Measurements from ENCODE around the gene BCAP31. TPM values are rescaled to one million over a fixed set of nuclear protein-coding genes. Genes with fewer than 3 reads are reported as not detected.
"Not testable (repeated sequence)": the region's sequence is repeated elsewhere in the genome, so short reads cannot be mapped to it uniquely, and the experiment has no call there.

Gene BCAP31
- total RNA-seq, 1 experiment from 2014 or later: 522 TPM

DNA sequence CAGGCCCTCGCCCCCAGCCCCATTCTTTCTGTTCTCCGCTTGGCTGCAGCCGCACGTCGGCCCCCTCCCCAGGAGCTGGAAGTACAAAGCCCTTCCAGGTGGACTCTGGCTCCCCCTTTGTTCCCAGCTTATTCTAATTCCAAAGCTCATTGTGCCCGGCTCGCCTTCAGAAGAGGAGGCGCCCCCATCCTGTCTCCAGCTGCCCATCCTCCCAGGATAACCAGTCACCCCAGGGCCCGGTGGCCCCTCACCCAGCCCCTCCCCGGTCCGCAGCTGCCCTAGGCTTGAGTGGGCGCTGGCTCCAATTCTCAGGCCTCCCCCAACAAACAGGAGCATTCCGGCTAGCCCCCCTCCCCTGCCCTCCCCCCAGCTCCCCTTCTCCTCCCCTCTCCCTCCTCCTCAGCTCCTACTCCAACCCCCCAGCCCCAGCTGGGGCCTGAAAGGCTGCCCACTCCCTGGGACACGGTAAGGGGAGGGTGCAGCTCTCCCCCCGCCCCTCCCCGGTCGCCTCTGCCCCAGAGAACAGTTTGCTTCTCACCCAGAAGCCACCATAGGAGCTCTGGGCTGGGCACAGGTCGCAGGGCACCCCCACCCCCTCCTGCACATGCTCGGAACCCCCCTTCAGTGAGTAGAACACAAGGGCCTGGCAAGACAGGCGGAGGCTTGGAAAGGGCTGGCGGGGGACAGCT lies 39.6 kb downstream of the BCAP31 start:
- H3K4me2 ChIP-seq: no peak overlapping the region
- DNase-seq: no peak
- intact Hi-C loops (cut with micrococcal nuclease; ENCODE audit: unreplicated experiment): no loop called here

DNA sequence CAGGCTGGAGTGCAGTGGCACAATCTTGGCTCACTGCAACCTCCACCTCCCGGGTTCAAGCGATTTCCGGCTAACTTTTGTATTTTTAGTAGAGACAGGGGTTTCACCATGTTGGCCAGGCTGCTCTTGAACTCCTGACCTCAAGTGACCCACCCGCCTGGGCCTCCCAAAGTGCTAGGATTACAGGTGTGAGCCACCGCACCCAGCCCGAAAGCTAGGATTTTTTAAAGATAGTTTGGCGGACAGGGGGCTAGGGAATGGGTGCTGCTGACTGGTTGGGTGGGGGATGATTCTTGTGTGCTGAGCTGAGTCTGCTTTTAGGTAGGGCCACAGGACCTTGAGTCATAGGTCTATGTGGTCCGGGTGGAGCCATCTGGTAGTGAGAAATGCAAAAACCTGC lies 40.7 kb downstream of the BCAP31 start:
- BruUV-seq (replicated peaks); CTCF ChIA-PET; H3K4me1 ChIP-seq (replicated peaks; ENCODE audit: insufficient read depth): not testable (repeated sequence)

More for the DNA sequence above, 39.6 kb downstream of the BCAP31 start:
- no TSS peak for BruUV-seq (replicated peaks)
- Histone ChIP-seq H3K36me3 (ENCODE audit: low read depth) (no peaks in the 10 kb centered on the region), H2AFZ (no peak overlapping the region), H3K27ac (no peak overlapping the region), H3K9me2 (ENCODE audit: insufficient read depth) (no peaks in the 10 kb centered on the region), H3K27me3 (ENCODE audit: insufficient read depth, low read depth) (peaks cover 11% of the 10 kb centered on the region), H4K20me1 (ENCODE audit: insufficient read depth) (no peaks in the 10 kb centered on the region), H3K4me1 (replicated peaks; ENCODE audit: insufficient read depth) (no peaks in the 10 kb centered on the region), H3K79me2 (ENCODE audit: low read depth) (no peaks in the 10 kb centered on the region), H3F3A (ENCODE audit: insufficient read depth, low read depth) (no peaks in the 10 kb centered on the region), H3K9me3 (ENCODE audit: insufficient read depth, low read depth) (no peaks in the 10 kb centered on the region), H3K4me3 (no peak overlapping the region)
- POLR2A ChIA-PET (ENCODE audit: unreplicated experiment): no interaction called here
- TF ChIP-seq, protein P1, sequence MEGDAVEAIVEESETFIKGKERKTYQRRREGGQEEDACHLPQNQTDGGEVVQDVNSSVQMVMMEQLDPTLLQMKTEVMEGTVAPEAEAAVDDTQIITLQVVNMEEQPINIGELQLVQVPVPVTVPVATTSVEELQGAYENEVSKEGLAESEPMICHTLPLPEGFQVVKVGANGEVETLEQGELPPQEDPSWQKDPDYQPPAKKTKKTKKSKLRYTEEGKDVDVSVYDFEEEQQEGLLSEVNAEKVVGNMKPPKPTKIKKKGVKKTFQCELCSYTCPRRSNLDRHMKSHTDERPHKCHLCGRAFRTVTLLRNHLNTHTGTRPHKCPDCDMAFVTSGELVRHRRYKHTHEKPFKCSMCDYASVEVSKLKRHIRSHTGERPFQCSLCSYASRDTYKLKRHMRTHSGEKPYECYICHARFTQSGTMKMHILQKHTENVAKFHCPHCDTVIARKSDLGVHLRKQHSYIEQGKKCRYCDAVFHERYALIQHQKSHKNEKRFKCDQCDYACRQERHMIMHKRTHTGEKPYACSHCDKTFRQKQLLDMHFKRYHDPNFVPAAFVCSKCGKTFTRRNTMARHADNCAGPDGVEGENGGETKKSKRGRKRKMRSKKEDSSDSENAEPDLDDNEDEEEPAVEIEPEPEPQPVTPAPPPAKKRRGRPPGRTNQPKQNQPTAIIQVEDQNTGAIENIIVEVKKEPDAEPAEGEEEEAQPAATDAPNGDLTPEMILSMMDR (conservative IDR thresholded peaks at IDR 0.05): no peak
- TF ChIP-seq EZH2 (IDR thresholded peaks at IDR 0.05; ENCODE audit: low read depth): no peak
- CTCF ChIA-PET: interaction anchor here (0.7 kb wide), 2 partner anchors 66 to 70 kb away, joined by 3 to 5 read pairs; no protein-coding TSS in a partner anchor

DNA sequence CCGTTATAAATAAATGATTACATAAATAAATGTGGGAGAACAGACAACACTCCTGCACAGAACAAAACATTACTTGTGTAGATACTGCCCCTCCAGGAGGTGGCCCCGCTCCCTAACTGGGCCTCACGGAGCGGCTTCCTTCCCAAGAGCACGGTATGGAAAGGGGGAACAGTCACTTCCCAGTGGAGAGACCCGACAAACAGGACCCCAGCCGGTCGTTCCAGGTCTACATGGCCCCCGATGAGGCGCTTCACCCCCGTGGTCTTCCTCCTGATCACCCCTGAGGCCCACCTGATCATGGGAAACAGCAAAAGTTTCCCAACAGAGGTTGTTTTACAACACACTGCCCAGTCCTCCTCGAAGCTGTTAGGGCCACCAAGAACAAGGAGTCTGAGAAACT lies 43.0 kb downstream of the BCAP31 start:
- no peak for TF ChIP-seq EZH2 (IDR thresholded peaks at IDR 0.05; ENCODE audit: low read depth)
- TF ChIP-seq, protein P1 (conservative IDR thresholded peaks at IDR 0.05): no peak
- H2AFZ ChIP-seq: no peak overlapping the region
- no peaks in the 10 kb centered on the region for H4K20me1 ChIP-seq (ENCODE audit: insufficient read depth)
- H3K9me3 ChIP-seq (ENCODE audit: insufficient read depth, low read depth): no peaks in the 10 kb centered on the region
- H3K79me2 ChIP-seq (ENCODE audit: low read depth): no peaks in the 10 kb centered on the region
- H3K4me3 ChIP-seq: no peak overlapping the region
- no peaks in the 10 kb centered on the region for H3F3A ChIP-seq (ENCODE audit: insufficient read depth, low read depth)
- POLR2A ChIA-PET (ENCODE audit: unreplicated experiment): no interaction called here
- no peak overlapping the region for H3K4me2 ChIP-seq
- BruUV-seq (replicated peaks): no TSS peak
- H3K9me2 ChIP-seq (ENCODE audit: insufficient read depth): no peaks in the 10 kb centered on the region
- no peak for DNase-seq
- no peaks in the 10 kb centered on the region for H3K36me3 ChIP-seq (ENCODE audit: low read depth)
- intact Hi-C loops (cut with micrococcal nuclease; ENCODE audit: unreplicated experiment): no loop called here
- CTCF ChIA-PET: no interaction called here
- no peaks in the 10 kb centered on the region for H3K4me1 ChIP-seq (replicated peaks; ENCODE audit: insufficient read depth)
- H3K27me3 ChIP-seq (ENCODE audit: insufficient read depth, low read depth): peaks cover 11% of the 10 kb centered on the region
- H3K27ac ChIP-seq: no peak overlapping the region

More for the DNA sequence above, 40.7 kb downstream of the BCAP31 start:
- H3F3A ChIP-seq (ENCODE audit: insufficient read depth, low read depth); H3K27ac ChIP-seq; H3K4me2 ChIP-seq; DNase-seq; H3K9me3 ChIP-seq (ENCODE audit: insufficient read depth, low read depth); H3K79me2 ChIP-seq (ENCODE audit: low read depth); H2AFZ ChIP-seq; intact Hi-C loops (cut with micrococcal nuclease; ENCODE audit: unreplicated experiment); H3K4me3 ChIP-seq; H3K36me3 ChIP-seq (ENCODE audit: low read depth); H3K9me2 ChIP-seq (ENCODE audit: insufficient read depth); H4K20me1 ChIP-seq (ENCODE audit: insufficient read depth): not testable (repeated sequence)
- H3K27me3 ChIP-seq (ENCODE audit: insufficient read depth, low read depth): peaks cover 11% of the 10 kb centered on the region
- POLR2A ChIA-PET (ENCODE audit: unreplicated experiment): interaction anchor here (0.6 kb wide), 1 partner anchor 153 kb away, joined by 4 read pairs; no protein-coding TSS in a partner anchor
